Pancreas (tissue), 10 donors: ENCODE data around the gene BTBD16. TPM values are rescaled to one million over a fixed set of nuclear protein-coding genes. Genes with fewer than 3 reads are reported as not detected.

Source experiments
- ATAC-seq, 4 donors: fragments of 200-7000 bp; cut with Tn5 transposase; one replicate each; pipeline versions ENCODE4 v1.8.0 to v1.9.1; 2020; ENCODE audit warnings: mild to moderate bottlenecking in 4 of 4, moderate library complexity in 4 of 4
- DNase-seq, 6 donors: peaks; one replicate each; pipeline ENCODE4 v3.0.0-alpha.2; 2020
- FAIRE-seq: peaks from 2 replicates; lab custom pipeline; 2012; peaks lifted over from hg19 to GRCh38; lab: Jason Lieb, UNC
- H3K27ac ChIP-seq, 4 donors: fragments of 200-600 bp; sonication (generic); 1 replicate in 3 of 4; 2 replicates in 1 of 4; pipeline versions ENCODE4 v1.5.0 to v1.8.0; 2020
- H3K27me3 ChIP-seq, 4 donors: fragments of 200-600 bp; one replicate each; pipeline ENCODE4 v1.8.0; 2021
- H3K36me3 ChIP-seq, 3 donors: fragments of 200-600 bp; sonication (generic) in 1 of 3; one replicate each; pipeline versions ENCODE4 v1.5.0 to v1.8.0; 2020 to 2021
- H3K4me1 ChIP-seq, 3 donors: fragments of 200-600 bp; one replicate each; pipeline ENCODE4 v1.8.0; 2021
- H3K4me3 ChIP-seq, 4 donors: fragments of 200-600 bp; sonication (generic) in 2 of 4; one replicate each; pipeline versions ENCODE4 v1.5.0 to v1.8.0; 2020 to 2021
- H3K9me3 ChIP-seq, 4 donors: fragments of 200-600 bp; one replicate each; pipeline ENCODE4 v1.8.0; 2021
- WGBS, 2 donors: extraction: QIAGEN DNeasy Blood & Tissue Kit; methylation state at CpG; one replicate each; pipeline ENCODE4 v1.1.7; 2013; 5-methylcytosine and 5-hydroxymethylcytosine counted together
- intact Hi-C, 3 donors: fragments of 100-400 bp; cut with DNase I; formaldehyde crosslinking; loops; one replicate each; pipeline versions ENCODE4 v1.11.1 to v1.14.2; 2022
- polyA plus RNA-seq, 2 donors: library from polyadenylated mRNA; stranded (reverse); fragments of 200-250 nt; gene quantifications; one replicate each; pipeline ENCODE4 v1.2.3, GENCODE V29; 2013
- total RNA-seq, 6 donors: library from RNA; stranded (reverse); fragmentation: NEBNext Ultra II Directional in 4 of 6; extraction: Animal tissue kit (Norgen Biotek cat#: 25700) in 4 of 6; gene quantifications; one replicate each; pipeline versions ENCODE4 v1.2.1 to v1.2.4, GENCODE V29; 2021 to 2023
- TF ChIP-seq, protein P1 (sequence below), 4 donors: fragments of 200-600 bp; sonication (generic) in 3 of 4; IDR thresholded peaks; one replicate each; pipeline versions ENCODE4 v1.5.0 to v1.8.0; 2021; ENCODE audit warnings: antibody characterized with exemption in 4 of 4
- donor health status: healthy with polysubstance abuse.
- donor health status: DM: no; HTN: no; CAD: no; lungs with moderate emphysema.
- donor health status: DM: no; HTN: no; CAD: no.
- donor health status: control.
- donor health status: control.
- donor health status: Bipolar disorder and iron deficiency.
- donor health status: DM: yes; HTN: yes; CAD: no.
- donor health status: DM: no; HTN: no; CAD: no.
- donor health status: DM: no; HTN: no; CAD: no.
- donor health status: DM: yes; HTN: yes; CAD: no.

The BTBD16 gene
- total and polyA plus RNA-seq, 8 donors = 0.14 to 0.52 (median 0.34) TPM; not detected in 3

- DNase-seq = no peak
- peaks cover 0 to 4% (median 0%) of the 10 kb centered on the region in 3 donors for H3K4me1 ChIP-seq
- WGBS, 2 donors = 86 to 90% methylated on average over 16 of the region's 16 CpGs
- no peak for FAIRE-seq
- H3K27me3 ChIP-seq = no peaks in the 10 kb centered on the region
- H3K27ac ChIP-seq = no peak overlapping the region
- TF ChIP-seq, protein P1, sequence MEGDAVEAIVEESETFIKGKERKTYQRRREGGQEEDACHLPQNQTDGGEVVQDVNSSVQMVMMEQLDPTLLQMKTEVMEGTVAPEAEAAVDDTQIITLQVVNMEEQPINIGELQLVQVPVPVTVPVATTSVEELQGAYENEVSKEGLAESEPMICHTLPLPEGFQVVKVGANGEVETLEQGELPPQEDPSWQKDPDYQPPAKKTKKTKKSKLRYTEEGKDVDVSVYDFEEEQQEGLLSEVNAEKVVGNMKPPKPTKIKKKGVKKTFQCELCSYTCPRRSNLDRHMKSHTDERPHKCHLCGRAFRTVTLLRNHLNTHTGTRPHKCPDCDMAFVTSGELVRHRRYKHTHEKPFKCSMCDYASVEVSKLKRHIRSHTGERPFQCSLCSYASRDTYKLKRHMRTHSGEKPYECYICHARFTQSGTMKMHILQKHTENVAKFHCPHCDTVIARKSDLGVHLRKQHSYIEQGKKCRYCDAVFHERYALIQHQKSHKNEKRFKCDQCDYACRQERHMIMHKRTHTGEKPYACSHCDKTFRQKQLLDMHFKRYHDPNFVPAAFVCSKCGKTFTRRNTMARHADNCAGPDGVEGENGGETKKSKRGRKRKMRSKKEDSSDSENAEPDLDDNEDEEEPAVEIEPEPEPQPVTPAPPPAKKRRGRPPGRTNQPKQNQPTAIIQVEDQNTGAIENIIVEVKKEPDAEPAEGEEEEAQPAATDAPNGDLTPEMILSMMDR (IDR thresholded peaks at IDR 0.05) = no peak
- H3K9me3 ChIP-seq = no peaks in the 10 kb centered on the region
- no peak for ATAC-seq
- intact Hi-C loops = no loop called here
- no peaks in the 10 kb centered on the region for H3K36me3 ChIP-seq
- H3K4me3 ChIP-seq = no peak overlapping the region
Measured at GRCh38 chr10:122327237-122328206, 56.4 kb downstream of the BTBD16 start.

DNA sequence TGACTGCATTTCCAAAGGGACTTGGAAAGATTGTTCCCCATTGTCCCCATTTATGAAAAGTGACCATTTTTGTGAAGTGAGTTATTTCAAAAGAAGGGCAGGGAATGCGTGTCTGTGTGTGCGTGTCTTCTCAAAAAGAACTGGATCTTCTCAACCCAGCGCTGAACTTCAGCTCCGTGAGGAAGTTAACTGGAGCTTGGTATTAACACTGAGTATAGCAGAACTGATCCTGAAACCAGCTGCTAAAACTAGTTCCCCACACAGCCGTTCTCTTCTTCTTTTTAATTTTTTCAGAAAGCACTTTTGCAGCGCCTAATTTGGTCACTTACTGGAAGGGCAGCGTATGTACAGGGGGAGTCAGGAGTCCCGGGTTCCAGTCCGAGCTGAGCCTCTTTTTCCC lies 57.6 kb downstream of the BTBD16 start:
- WGBS, 2 donors = 68 to 70% methylated on average over 9 of the region's 9 CpGs
- peaks cover 0 to 4% (median 0%) of the 10 kb centered on the region in 3 donors for H3K4me1 ChIP-seq

DNA sequence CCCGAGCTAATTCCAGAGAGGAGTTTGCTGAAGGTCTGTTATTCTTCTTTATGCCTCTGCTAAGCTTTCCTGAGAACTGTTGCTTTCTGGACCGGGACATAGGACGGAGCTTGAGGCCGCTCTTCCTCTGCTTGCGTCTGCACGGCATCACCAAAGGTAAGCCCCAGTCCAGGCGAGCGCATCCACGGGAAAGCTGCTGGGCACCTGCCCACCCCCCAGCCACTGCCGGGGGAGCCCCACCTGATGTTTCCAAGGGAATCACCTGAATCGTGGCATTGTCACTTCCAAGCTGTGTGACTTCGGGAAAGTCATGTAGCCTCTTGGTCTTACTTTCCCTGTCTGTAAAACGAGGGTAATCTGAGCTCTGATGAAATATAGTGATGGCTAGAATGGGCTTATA lies 58.3 kb downstream of the BTBD16 start:
- H3K4me3 ChIP-seq = no peak overlapping the region
- H3K4me1 ChIP-seq = peaks cover 0 to 4% (median 0%) of the 10 kb centered on the region in 3 donors
- DNase-seq (no peak), FAIRE-seq (no peak), ATAC-seq (no peak)
- H3K27me3 ChIP-seq = no peaks in the 10 kb centered on the region
- WGBS, 2 donors = 73 to 77% methylated on average over 13 of the region's 13 CpGs
- H3K36me3 ChIP-seq = no peaks in the 10 kb centered on the region
- intact Hi-C loops = no loop called here
- TF ChIP-seq, protein P1 (IDR thresholded peaks at IDR 0.05) = no peak
- no peak overlapping the region for H3K27ac ChIP-seq
- no peaks in the 10 kb centered on the region for H3K9me3 ChIP-seq

More for the DNA sequence above, 57.6 kb downstream of the BTBD16 start:
- H3K9me3 ChIP-seq = no peaks in the 10 kb centered on the region
- H3K36me3 ChIP-seq = no peaks in the 10 kb centered on the region
- no peak overlapping the region for H3K4me3 ChIP-seq
- intact Hi-C loops = no loop called here
- H3K27me3 ChIP-seq = no peaks in the 10 kb centered on the region
- FAIRE-seq = no peak
- ATAC-seq = no peak
- H3K27ac ChIP-seq = no peak overlapping the region
- DNase-seq = no peak
- TF ChIP-seq, protein P1 (IDR thresholded peaks at IDR 0.05) = no peak

- ATAC-seq (no peak), FAIRE-seq (no peak), DNase-seq (no peak)
- Histone ChIP-seq H3K9me3 (no peaks in the 10 kb centered on the region), H3K4me1 (peaks cover 0 to 4% (median 0%) of the 10 kb centered on the region in 3 donors), H3K4me3 (no peak overlapping the region), H3K36me3 (no peaks in the 10 kb centered on the region), H3K27ac (peak overlapping the region in 2 of 4 donors; percentile 29 to 76), H3K27me3 (no peaks in the 10 kb centered on the region)
- 48 to 50% methylated on average over 7 of the region's 7 CpGs for WGBS, 2 donors
- intact Hi-C loops = no loop called here
- TF ChIP-seq, protein P1 (IDR thresholded peaks at IDR 0.05) = no peak
Measured at GRCh38 chr10:122331100-122331499, 60.0 kb downstream of the BTBD16 start.
